GM06990 (cell line): Measurements from ENCODE around the gene MICAL3.

Experiments used
- DNase-seq: peaks from one replicate; pipeline ENCODE4 v3.0.0-alpha.2; 2011; ENCODE audit not compliant: insufficient read length; ENCODE audit errors: extremely low read depth
- H3K27me3 ChIP-seq: replicated peaks from 2 replicates; pipeline ENCODE4 v1.6.0; 2011; ENCODE audit warnings: low read length; ENCODE audit not compliant: control insufficient read depth, insufficient read depth
- H3K36me3 ChIP-seq: 2 replicates; pipeline ENCODE4 v1.5.1; 2011; ENCODE audit warnings: low read length; ENCODE audit not compliant: control insufficient read depth, insufficient read depth
- H3K4me3 ChIP-seq: replicated peaks from 2 replicates; pipeline ENCODE4 v1.5.1; 2011; ENCODE audit warnings: low read depth, mild to moderate bottlenecking, control low read depth, low read length
- TF ChIP-seq, protein P1 (sequence below): IDR thresholded peaks from 2 replicates; pipeline ENCODE4 v1.5.1; 2011; ENCODE audit warnings: low read length, control low read depth, mild to moderate bottlenecking, inconsistent platforms; ENCODE audit not compliant: insufficient read depth, poor library complexity, severe bottlenecking

Gene MICAL3

DNA sequence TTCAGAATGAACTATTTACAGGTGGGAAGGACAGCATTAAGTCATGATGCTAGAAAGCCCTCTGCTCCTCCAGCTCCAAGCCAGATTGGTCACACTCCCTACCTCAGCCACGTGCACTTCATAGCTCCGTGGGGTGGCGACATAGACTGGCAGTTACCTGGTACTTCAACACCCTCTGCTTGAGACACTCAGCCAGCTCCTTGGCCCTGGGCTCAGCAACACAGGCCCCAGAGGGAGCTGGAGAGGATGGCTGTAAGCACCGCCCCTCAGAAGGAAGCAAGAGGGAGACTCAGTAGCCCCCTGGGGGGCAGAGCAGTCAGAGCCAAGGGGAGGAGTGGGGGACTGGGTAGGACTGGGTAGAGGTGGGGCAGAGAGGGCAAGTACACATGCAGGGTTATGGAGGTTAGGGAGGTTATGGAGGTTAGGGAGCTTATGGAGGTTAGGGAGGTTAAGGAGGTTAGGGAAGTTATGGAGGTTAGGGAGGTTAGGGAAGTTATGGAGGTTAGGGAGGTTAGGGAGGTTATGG, 148.0 kb downstream of the MICAL3 start:
- DNase-seq, result no peak
- Histone ChIP-seq H3K36me3 (peaks cover 3% of the 10 kb centered on the region), H3K4me3 (no peak overlapping the region), H3K27me3 (no peaks in the 10 kb centered on the region)
- TF ChIP-seq, protein P1, sequence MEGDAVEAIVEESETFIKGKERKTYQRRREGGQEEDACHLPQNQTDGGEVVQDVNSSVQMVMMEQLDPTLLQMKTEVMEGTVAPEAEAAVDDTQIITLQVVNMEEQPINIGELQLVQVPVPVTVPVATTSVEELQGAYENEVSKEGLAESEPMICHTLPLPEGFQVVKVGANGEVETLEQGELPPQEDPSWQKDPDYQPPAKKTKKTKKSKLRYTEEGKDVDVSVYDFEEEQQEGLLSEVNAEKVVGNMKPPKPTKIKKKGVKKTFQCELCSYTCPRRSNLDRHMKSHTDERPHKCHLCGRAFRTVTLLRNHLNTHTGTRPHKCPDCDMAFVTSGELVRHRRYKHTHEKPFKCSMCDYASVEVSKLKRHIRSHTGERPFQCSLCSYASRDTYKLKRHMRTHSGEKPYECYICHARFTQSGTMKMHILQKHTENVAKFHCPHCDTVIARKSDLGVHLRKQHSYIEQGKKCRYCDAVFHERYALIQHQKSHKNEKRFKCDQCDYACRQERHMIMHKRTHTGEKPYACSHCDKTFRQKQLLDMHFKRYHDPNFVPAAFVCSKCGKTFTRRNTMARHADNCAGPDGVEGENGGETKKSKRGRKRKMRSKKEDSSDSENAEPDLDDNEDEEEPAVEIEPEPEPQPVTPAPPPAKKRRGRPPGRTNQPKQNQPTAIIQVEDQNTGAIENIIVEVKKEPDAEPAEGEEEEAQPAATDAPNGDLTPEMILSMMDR, result no peak

DNA sequence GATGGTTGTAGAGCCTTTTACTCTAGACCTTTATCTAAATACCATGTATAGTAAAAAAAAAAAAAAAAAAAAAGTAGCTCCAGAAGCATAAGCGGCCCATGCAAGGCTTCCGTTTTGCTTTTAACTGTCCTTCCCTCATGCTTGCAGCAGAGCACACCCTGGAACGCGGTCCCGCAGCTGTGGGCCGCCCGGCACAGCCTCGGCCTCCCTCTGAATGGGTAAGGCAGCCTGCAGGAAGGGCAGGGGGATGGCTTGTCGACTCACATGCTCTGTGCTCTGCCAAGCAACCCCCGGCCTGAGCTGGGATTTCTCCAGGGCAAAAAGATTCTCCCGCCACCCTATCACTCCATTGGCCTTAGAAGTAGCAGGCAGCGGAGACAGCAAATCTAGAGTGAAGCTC, 148.7 kb downstream of the MICAL3 start:
- TF ChIP-seq, protein P1, result no peak
- no peak for DNase-seq
- Histone ChIP-seq H3K27me3 (no peaks in the 10 kb centered on the region), H3K36me3 (peaks cover 3% of the 10 kb centered on the region), H3K4me3 (no peak overlapping the region)

DNA sequence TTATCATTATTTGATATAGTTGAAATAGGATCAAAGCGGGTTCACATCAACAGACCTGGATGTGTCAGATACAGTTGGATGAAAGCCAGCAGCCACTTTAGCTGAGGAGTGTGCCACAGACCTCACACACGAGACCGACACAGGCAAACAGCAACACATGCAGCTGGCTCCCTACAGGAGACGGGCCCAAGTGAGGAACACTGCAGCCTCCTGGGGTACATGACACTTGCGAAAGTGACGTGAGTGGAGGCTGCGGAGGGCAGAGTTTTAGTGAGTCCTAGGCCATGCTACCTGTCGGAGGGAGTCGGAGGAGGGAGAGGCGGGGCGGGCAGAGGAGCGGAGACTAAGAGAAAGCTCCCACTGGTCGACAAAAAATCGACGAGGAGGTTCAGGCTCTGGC, 149.2 kb downstream of the MICAL3 start:
- no peak overlapping the region for H3K4me3 ChIP-seq
- TF ChIP-seq, protein P1, result no peak
- peaks cover 3% of the 10 kb centered on the region for H3K36me3 ChIP-seq
- DNase-seq, result no peak
- H3K27me3 ChIP-seq, result no peaks in the 10 kb centered on the region

DNA sequence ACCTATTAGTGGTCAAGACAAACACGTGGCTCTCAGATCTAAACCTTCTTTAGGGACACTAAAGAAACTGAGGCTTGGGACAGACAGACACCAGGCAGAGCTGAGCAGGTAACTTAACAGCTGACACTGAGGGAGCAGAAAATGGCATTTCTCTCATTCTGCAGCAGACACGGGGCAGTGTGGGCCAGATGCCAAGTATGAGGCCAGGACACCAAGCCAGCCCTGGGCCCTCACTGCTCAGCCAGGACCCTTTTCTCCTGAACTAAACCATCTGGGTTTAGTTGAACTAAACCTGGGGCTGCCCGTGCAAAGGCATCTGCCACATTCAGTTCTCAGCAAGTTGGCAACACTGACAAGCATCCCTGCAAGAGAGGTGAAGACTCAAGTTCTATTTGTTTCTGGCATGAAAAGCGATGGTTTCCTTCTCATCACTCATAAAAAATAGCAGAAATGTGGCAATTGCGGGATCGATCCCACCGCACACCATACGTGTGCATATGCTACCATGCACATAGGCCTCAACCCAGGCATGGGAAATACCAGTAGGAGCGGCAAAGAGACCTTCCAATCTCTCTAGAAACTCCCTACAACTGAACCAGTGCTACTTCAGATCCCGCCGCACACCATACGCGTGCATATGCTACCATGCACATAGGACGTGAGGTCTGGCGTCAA, 150.0 kb downstream of the MICAL3 start:
- DNase-seq, result no peak
- no peak overlapping the region for H3K4me3 ChIP-seq
- TF ChIP-seq, protein P1, result no peak
- H3K27me3 ChIP-seq, result no peaks in the 10 kb centered on the region
- peaks cover 3% of the 10 kb centered on the region for H3K36me3 ChIP-seq

DNA sequence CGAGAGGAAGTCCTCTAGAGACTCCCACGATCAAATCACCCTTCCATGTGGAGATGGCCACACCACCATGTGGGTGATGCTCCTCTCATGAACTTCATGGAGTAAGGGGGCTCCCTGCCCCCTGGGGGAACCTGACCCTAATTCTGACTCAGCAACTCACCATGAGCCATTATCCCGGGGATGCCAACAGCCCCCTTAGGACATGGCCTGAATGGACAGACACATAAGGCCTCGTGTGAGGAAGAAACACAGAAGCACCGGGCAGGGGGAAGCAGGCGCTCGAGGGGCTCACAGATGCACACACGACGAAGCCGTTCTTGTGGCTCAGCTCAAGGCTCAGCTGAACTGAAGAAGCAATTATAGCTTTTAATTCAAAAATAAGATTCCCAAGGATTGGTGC, 150.6 kb downstream of the MICAL3 start:
- TF ChIP-seq, protein P1, result no peak
- DNase-seq, result no peak
- Histone ChIP-seq H3K36me3 (peaks cover 3% of the 10 kb centered on the region), H3K4me3 (no peak overlapping the region), H3K27me3 (no peaks in the 10 kb centered on the region)
